ENCODE data around the gene DUS1L.

DUS1L gene

DNA sequence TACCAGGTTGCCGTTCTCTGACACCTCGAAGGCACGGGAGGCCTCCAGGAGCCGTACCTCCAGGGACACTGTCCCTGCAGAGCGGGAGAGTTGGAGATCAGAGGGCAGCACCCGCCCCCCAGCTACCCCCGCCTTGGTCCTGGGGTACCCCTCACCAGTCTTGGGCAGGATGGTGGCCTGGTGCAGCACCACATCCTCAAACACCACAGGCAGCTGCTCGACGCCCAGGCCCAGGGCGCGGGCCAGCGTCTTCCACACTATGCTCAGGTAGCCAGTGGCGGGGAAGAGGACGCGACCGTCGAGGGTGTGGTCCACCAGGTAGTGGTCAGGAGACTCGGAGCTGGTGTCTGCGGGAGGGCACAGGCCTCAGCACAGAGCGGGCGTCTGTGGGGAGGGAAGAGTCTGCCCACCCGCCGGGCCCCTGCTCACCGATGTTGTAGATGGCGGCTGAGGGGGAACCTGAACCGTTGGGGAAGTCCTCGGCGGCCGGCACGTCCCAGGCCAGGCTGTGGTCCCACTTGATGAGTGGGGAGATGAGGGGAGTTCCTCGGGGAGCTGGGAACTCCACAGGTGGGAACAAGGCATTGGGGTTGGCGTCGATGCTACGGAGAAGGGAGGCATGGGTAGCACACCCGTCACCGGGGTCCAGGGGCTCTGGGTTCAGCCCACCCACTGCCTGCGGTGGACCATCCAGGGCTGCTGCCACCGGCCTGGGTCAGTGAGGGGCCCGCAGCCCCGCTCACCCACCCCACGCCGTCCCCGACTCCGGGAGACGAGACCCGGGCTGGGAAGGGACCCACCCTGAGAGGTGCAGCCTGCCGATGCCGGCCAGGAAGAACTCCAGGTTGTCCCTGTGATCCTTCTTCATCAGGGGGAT lies 22.6 kb upstream of the DUS1L start:
- DNase-seq: no peak

DNA sequence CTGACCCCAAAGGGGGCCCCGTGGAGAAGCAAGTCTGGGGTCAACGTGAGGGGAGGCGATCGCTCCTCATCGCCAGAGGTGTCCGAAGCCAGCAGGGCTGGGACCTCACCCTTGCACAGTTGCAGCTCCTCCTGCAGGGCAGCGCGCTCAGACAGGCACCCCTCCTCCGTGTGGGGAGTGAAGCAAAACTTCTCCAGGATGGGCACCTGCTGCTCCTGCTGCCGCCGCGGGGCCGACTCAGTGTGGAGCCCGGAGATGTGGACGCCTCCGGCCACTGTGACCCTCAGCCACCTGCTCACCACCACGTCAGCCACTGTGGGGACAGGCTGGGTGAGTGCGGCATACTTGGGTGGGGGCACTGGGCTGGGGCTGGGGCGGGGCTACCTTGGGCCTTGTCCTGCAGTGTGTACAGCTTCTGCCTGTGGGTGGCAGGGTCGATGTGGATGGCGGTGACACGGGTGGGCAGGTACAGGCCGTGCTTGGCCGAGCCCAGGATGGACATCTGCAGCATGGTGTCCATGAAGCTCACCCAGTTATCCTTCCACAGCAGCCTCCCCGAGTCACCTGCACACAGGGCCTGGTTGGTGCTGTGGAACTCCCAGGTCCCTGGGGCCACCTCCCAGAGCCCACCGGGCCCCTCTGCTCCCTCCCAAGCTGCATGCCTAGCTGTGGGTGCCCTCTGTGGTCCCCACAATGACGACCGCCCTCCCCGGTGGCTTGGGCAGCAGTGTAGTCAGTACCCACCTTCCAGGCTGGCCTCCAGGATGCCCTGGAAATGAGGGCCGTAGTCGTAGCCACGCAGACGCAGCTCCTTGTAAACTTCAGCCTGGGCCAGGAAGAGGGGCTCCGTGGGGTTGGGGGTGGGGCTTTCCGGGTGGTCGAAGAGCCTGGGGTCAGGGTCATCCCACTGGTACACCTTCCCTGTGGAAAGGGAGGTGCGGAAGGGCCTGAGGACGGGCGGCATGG lies 21.6 kb upstream of the DUS1L start:
- no peak for DNase-seq

DNA sequence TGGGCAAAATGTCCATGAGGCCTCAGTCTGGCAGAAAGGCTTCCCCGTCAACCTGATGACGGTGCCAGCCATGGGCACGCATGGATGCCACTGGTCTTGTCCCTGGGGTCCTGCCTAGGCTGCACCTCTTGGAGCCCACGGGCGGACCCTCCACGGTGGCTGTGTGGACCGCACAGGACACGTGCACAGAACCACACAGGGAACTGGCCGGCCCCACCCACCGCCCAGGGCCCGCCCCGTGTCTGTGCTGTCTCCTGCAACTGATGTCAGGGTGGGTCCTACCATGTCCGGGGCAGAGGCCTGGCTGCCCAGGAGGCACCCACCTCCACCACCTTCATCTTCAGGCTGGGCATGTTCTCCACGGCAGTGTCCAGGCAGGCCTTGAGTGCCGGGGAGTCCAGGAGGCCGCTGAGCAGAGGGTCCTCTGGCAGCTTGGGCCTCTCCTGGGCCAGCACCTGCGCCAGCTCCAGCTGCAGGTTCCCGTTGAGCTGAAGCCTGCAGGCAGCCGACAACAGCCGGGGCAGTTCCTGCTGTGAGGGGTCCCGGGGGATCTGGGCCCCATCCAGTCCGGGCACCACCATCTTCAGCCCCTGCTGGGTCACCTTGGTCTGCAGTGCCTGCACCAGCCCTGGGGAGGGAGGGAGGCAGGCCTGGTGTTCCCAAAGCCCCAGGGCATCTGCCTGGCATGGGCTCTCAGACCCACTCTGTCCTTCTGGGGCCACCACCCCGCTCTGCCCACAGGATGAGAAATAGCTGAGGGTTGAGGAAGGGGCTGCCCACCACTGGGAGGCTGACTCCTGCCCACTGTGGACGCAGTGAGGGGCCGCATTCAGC lies 20.5 kb upstream of the DUS1L start:
- no peak for DNase-seq

- no peak for DNase-seq
These were observed 19.6 kb upstream of the DUS1L start for GRCh38 chr17:82085031-82085861.

GRCh38 chr17:82084373-82085030 lies 18.9 kb upstream of the DUS1L start:
- no peak for DNase-seq

DNA sequence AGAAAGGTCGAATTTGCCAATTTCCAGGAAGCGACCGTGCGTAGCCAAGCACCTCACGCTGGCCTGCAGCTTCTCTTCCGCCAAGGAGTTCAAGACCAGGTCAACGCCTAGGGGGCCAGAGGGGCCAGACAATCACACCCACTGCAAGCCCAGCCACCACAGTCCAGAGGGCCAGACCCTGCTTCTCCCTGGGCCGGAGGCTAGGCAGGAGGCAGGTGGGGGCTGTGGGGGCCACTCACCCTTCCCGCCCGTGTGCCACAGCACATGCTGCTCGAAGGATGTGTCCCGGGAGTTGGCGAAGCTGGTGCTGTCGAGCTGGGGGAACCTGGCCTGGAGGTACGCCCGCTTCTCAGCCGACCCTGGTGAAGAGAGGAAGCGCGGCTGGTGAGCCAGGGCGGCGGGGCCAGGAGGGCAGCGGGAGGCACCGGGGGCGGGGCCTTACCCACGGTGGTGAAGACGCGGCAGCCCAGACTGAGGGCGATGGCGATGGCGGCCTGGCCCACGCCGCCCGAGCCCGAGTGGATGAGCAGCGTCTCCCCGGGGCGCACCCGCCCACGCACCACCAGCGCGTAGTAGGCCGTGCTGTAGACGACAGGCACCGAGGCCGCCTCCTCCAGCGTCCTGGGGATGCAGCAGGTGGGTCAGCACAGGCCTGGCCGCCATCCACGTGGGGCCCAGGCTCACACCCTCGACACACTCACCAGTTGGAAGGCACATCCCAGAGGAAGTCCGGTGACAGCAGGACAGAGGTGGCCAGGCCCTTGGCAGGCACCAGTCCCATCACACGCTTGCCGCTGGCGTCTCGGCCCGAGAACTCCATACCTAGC lies 18.1 kb upstream of the DUS1L start:
- no peak for DNase-seq

GRCh38 chr17:82083009-82083408 lies 17.4 kb upstream of the DUS1L start:
- no peak for DNase-seq

DNA sequence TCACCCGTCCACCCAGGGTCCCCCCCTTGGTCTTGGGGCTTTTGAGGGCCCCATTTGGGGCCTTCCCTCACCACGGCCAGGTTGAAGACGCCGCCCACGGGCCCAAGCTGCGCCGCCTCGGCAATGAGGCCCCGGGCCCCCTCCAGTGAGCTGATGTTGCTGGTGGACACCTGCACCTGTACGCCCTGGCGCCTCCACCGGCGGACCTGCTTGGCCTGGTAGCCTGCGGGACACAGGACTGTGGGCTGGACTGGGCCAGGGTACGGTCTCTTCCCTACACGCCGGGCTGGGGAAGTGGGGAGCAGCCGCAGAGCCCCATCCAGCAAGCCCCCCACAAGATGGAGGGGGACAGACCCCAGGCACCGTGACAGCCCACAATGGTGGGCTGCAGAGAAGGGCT lies 16.9 kb upstream of the DUS1L start:
- no peak for DNase-seq

- no peak for DNase-seq
These were observed 16.4 kb upstream of the DUS1L start for GRCh38 chr17:82081966-82082365.

GRCh38 chr17:82081546-82081945 lies 15.9 kb upstream of the DUS1L start:
- no peak for DNase-seq

DNA sequence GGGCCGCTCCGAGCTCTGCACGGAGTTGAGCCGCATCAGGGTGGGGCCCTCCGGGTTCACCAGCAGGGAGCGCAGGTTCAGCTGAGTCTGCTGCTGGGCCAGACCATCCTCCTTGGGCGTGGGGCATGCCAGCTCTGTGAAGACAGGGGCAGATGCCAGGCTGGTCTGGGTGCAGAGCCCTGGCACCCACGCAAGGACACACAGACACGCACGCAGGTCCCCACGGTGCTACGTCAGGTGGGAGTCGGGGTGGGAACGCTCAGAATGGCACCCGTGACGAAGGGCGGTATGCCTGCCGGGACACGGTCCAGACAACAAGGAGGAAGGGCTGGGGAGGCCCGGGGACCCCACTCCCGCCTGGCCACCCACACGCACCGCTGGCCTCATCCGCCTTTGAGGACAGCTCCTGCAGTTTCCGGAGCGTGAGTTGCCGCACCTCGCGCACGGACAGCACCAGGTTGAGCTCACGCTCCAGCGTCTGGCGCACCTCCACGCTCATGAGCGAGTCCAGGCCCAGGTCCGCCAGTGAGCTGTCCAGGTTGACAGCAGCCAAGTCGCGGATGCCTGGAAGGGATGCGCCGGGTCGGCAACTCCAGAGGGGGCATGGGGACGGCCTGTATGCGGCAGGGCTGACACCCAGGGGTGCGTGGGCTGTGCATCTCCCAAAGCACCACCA lies 15.3 kb upstream of the DUS1L start:
- no peak for DNase-seq

DNA sequence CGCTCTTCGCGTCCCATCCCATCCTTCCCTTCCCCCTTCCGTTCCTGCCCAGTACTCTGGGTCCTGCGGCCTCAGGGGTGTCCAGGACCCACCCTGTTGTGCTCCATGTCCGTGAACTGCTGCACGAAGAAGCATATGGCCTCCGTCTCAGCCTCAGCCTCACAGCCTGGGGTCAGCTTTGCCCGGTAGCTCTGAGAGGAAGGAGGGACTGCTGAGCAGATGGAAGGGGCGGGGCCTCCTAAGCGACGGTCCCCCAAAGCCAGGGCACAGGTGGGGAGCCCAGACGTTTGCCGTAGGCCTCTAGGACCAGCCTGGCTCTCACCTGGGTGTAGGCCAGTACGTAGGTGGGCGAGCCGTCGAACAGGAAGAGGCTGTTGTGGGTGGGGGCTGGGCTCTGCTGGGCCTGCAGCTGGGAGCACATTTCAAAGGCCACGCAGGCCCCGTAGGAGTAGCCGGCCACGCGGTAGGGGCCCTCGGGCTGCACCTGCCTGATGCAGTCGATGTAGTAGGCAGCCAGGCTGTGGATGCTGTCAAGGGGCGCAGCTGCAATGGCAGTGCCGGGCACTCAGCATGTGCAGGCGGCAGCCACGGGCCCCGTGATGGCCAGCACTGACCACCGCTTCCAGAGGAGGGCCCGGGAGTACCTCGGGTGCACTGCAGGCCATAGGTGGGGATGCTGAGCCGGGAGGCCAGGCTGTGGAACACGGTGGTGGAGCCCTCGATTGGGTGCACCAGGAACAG lies 14.6 kb upstream of the DUS1L start:
- no peak for DNase-seq

DNA sequence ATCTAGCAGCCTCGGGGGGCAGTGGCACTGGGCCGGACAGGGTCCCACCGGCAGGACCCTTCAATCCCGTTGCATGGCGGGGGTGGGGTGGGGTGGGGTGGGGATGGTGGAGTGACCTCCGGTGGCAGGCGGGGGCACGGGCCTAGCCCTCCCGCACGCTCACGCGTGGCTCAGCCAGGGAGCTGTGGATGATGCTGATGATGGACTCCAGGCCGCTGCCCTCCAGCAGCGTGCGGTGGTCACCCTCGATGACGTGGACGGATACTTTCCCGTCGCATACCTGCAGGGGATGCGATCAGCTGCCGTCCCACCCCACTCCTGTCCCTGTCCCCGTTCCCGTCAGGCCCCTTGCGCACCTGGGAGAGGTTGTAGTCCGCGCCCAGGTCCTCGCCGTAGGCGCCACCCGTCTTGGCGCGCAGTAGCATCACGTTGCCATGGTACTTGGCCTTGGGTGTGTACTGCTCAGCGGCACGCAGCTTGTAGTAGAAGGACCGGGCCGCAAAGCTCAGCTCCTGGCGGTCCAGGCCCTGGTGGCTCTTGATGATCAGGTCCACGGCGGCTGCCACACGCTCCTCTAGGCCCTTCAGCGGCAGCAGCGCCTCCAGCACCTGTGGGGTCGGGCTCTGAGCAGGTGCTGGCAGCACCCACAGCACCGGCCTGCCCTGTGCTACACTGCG lies 13.5 kb upstream of the DUS1L start:
- DNase-seq: no peak

GRCh38 chr17:82078433-82078832 lies 12.8 kb upstream of the DUS1L start:
- DNase-seq: no peak

DNA sequence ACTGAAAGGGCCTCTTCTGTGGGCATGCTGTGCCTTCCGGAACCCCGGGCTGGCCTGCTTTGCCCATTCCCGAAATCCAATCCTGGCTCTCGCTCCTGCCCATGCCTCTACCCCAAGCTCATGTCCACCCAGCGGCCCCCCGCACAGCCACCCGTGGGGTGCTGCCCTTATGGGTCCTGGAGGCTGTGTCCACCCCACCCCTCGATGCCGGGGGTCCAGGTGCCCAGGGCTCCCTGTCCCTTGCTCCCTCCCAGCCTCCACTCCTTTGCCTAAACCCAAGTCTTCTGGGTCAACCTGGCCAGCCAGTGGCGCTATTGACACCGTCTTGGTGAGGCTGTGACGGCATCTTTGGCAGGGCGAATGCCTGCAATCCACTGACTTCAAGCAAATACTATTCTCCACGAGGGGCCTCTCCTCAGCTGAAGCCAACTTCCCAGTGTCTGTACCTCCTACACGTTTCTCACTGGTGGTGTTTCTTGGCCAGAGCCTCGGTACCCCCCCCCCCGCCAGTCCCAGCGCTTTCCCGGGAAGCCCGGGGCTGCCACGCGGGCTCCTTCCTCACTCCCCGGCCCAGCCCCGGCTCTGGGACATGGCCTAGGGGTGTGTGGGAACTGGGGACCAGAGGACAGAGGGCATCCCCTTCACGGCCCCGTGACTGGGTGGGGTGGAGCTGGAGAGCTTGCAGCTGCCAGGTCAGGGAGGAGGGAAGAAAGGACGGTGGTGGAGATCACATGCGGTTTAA lies 12.2 kb upstream of the DUS1L start:
- DNase-seq: no peak

GRCh38 chr17:82076785-82077591 lies 11.4 kb upstream of the DUS1L start:
- no peak for DNase-seq

All from NCI-H1417 (cell line).